Activated naive CD8-positive, alpha-beta T cell treated with anti-CD3 and anti-CD28 coated beads for 36 hours (primary cell): ENCODE measurements around the gene CD1C. TPM values are rescaled to one million over a fixed set of nuclear protein-coding genes. Genes with fewer than 3 reads are reported as not detected.
"Not testable (repeated sequence)": the region's sequence is repeated elsewhere in the genome, so short reads cannot be mapped to it uniquely, and the experiment has no call there.

ENCODE experiments used
- DNase-seq: peaks from one replicate; pipeline ENCODE4 v3.0.0; 2021
- H3K27ac Mint-ChIP-seq: one replicate; pipeline ENCODE4 v1.8.0; 2022; ENCODE audit warnings: mild to moderate bottlenecking, moderate library complexity, mixed read lengths
- H3K27me3 Mint-ChIP-seq: one replicate; pipeline ENCODE4 v1.8.0; 2022; ENCODE audit warnings: mild to moderate bottlenecking, mixed read lengths
- H3K36me3 Mint-ChIP-seq: one replicate; pipeline ENCODE4 v1.8.0; 2021; ENCODE audit warnings: mild to moderate bottlenecking, mixed read lengths
- H3K4me1 Mint-ChIP-seq: one replicate; pipeline ENCODE4 v1.8.0; 2021; ENCODE audit warnings: mixed read lengths
- H3K4me3 Mint-ChIP-seq: one replicate; pipeline ENCODE4 v1.8.0; 2022; ENCODE audit warnings: mild to moderate bottlenecking, moderate library complexity, mixed read lengths
- H3K9me3 Mint-ChIP-seq: one replicate; pipeline ENCODE4 v1.8.0; 2022; ENCODE audit warnings: mixed read lengths
- total RNA-seq, 2 experiments: library from RNA; stranded (reverse); gene quantifications; one replicate each; pipeline ENCODE4 v1.2.3, GENCODE V29; 2021

The CD1C gene
- total RNA-seq, 2 experiments from 2014 or later: 0.24 to 0.29 TPM

DNA sequence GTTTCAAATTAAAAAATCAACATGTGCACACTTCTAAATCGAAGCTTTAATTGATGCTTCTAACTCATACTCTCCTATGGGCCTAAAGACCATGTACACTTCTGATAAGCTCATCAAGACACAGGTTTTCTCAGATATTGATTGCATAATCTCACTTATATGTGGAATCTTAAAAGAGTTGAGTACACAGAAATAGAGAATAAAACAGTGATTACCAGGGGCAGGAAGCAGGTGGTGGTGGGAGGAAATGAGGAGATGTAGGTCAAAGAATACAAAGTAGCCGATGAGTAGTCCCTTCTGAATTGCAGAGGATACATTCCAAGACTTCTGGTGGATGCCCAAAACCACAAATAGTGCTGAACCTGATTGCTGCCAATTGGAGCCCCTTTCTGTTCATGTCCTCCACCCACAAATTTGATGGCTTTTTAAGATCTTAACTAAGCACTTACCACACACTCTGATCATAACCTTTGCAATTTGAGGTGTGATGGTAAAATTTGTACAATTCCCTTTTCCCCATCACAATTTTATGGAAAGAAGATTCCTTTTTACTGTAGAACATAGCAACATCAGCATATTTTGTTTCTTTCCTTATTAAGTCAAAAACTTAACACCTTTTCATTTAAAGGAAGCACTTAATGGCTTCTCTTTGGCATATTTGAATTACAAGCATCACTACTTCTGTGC, 44.9 kb downstream of the CD1C start:
- Mint-ChIP-seq H3K4me3 (no peak overlapping the region), H3K27ac (no peak overlapping the region), H3K27me3 (peaks cover 13% of the 10 kb centered on the region), H3K36me3 (no peaks in the 10 kb centered on the region), H3K4me1 (peaks cover 8% of the 10 kb centered on the region), H3K9me3 (peaks cover 6% of the 10 kb centered on the region)
- no peak for DNase-seq

DNA sequence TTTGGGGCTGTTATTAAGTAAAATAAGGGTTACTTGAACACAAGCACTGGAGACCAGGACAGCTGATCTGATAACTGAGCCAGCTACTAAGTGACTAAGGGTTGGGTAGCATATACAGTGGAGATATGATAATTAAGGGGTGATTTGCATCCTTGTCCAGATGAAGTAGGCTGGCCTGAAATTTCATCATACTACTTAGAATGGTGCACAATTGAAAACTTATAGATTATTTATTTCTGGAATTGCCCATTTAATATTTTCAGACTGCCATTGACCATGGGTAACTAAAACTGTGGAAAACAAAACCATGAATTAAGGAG, 45.5 kb downstream of the CD1C start:
- H3K4me3 Mint-ChIP-seq: no peak overlapping the region
- no peaks in the 10 kb centered on the region for H3K36me3 Mint-ChIP-seq
- peaks cover 8% of the 10 kb centered on the region for H3K4me1 Mint-ChIP-seq
- DNase-seq: no peak
- H3K27me3 Mint-ChIP-seq: peaks cover 13% of the 10 kb centered on the region
- peaks cover 6% of the 10 kb centered on the region for H3K9me3 Mint-ChIP-seq
- H3K27ac Mint-ChIP-seq: no peak overlapping the region

DNA sequence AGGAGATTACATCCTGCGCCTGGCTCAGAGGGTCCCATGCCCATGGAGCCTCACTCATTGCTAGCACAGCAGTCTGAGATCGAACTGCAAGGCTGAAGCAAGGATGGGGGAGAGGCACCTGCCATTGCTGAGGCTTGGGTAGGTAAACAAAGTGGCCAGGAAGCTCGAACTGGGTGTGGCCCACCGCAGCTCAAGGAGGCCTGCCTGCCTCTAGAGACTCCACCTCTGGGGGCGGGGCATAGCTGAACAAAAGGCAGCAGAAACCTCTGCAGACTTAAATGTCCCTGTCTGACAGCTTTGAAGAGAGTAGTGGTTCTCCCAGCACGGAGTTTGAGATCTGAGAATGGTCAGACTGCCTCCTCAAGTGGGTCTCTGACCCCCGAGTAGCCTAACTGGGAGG, 46.7 kb downstream of the CD1C start:
- not testable (repeated sequence) for H3K9me3 Mint-ChIP-seq, H3K4me1 Mint-ChIP-seq, H3K4me3 Mint-ChIP-seq, DNase-seq, H3K27ac Mint-ChIP-seq, H3K36me3 Mint-ChIP-seq
- peaks cover 13% of the 10 kb centered on the region for H3K27me3 Mint-ChIP-seq

Other genes with a start within 250 kb of the CD1C start
- gene CD1D, start 109.0 kb upstream of the CD1C start, total RNA-seq: not detected
- under 1 TPM; 0.40 to 0.60 TPM for gene CD1A, start 35.5 kb upstream of the CD1C start, total RNA-seq
- not detected for gene CD1B, start 41.6 kb downstream of the CD1C start, total RNA-seq
- not detected for gene CD1E, start 64.0 kb downstream of the CD1C start, total RNA-seq
- not detected for gene OR10T2, start 109.5 kb downstream of the CD1C start, total RNA-seq
- gene OR10K2, start 136.3 kb downstream of the CD1C start, total RNA-seq: not detected
- gene OR10K1, start 171.9 kb downstream of the CD1C start, total RNA-seq: not detected
- gene OR10R2, start 182.3 kb downstream of the CD1C start, total RNA-seq: not detected